Hematopoietic multipotent progenitor cell treated with erythropoietin and hydrocortisone succinate and interleukin-3 and kit ligand, for 17 days (in vitro differentiated cells): ENCODE data around the gene CDC14A.
"Not testable (repeated sequence)": the region's sequence is repeated elsewhere in the genome, so short reads cannot be mapped to it uniquely, and the experiment has no call there.

Experiments used
- DNase-seq: peaks from one replicate; pipeline ENCODE4 v3.0.0-alpha.2; 2015; ENCODE audit warnings: low spot score

CDC14A gene

GRCh38 chr1:100335436-100335835, 16.9 kb upstream of the CDC14A start:
- DNase-seq = no peak

GRCh38 chr1:100337878-100338277, 14.4 kb upstream of the CDC14A start:
- not testable (repeated sequence) for DNase-seq

- DNase-seq = not testable (repeated sequence)
Observed at GRCh38 chr1:100339735-100340134, 12.6 kb upstream of the CDC14A start.

GRCh38 chr1:100340494-100340893, 11.8 kb upstream of the CDC14A start:
- DNase-seq = no peak

DNA sequence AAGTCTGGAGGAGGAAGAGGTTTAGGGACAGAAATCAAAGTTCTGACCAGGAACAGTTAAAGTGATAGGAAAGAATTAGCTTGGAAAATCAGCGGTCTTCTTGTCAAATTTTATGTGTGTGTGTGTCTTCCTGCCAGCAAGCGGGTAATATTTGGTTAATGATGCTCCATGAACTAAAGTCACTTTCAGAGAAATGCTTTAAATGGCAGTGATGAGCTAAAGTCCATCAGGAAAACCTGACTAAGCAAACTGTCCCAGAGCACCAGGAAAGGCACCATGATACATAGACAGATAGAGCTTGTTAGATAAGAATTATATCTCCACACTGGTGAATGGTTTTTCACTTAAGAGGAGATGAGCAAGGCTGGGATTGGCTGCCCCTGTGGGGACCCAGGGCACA, 10.0 kb upstream of the CDC14A start:
- no peak for DNase-seq

GRCh38 chr1:100343897-100344296, 8.4 kb upstream of the CDC14A start:
- no peak for DNase-seq

- no peak for DNase-seq
Observed at GRCh38 chr1:100344774-100345173, 7.5 kb upstream of the CDC14A start.

- DNase-seq = peak; percentile 27
Observed at GRCh38 chr1:100346387-100346786, 5.9 kb upstream of the CDC14A start.

DNA sequence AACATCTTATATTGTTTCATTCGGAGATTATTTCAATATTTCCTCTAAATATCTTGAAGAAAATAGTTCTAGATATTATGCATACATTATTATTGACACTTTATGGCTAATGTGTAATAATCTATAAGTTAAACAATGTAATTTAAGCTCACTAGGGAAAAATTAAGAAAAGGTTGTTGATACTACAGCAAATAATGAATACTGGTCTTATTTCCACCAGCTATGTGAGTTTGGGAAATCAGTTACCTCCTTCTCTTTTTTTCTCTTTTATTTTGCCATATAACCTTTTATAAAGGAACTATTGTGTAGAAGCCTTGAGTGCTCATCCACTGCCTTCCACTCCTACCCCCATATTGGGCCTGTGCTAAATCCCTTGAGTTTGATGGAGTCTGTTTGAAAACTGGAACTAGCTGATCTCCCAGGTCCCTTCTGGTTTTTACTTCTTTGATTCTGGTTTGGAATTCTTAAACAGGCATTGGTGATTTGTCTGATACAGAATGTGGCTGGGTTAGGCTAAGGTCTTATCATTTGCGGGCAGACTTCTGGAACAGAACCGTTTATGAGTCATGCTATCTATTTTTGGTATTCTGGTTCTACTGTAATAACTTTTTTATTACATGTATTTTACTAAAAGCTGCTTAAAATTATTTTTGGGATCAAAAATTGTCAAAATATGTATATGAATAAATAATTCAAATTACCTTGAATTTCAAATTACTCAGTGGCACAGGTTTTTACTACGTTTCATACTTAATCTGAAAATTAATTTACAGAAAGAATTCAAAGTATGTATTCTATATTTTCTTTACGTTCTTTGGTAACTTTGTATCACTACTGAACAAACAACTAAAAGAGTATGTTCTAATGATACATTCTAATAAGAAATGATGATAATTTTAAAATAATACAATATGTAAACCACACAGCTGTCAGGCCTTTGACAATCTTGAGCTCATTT, 5.0 kb upstream of the CDC14A start:
- peak; percentile 76 for DNase-seq

- DNase-seq = peak; percentile 38
Observed at GRCh38 chr1:100348549-100349144, 3.7 kb upstream of the CDC14A start.

DNA sequence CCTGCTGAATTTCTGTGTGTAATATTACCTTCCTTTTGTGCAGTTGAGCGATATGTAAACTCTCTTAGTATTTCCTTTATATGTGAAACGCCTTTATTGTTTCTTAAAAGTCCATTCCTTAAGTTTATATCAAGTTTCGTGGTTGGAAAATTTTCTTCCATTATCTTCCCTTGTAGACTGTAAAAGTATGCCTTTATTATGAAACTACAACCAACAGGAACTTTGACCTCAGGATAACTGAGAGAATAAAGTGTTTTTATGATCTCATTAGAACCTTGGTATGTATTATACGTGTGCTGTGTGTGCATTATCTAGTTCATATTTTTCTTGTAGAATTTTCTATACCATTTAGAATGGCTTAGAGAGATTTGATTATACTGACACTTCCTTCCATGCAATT, 3.1 kb upstream of the CDC14A start:
- no peak for DNase-seq

DNA sequence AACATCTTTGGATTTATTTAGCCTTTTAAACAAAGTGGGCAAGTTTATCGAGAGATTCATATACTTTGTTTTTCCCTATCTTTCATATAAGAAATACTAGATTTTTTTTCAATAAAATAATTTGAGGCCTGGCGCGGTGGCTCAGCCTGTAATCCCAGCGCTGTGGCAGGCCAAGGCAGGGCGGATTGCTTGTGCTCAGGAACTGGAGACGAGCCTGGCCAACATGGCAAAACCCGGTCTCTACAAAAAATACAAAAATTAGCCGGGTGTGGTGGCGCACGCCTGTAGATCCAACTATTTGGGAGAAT, 1.6 kb upstream of the CDC14A start:
- no peak for DNase-seq

DNA sequence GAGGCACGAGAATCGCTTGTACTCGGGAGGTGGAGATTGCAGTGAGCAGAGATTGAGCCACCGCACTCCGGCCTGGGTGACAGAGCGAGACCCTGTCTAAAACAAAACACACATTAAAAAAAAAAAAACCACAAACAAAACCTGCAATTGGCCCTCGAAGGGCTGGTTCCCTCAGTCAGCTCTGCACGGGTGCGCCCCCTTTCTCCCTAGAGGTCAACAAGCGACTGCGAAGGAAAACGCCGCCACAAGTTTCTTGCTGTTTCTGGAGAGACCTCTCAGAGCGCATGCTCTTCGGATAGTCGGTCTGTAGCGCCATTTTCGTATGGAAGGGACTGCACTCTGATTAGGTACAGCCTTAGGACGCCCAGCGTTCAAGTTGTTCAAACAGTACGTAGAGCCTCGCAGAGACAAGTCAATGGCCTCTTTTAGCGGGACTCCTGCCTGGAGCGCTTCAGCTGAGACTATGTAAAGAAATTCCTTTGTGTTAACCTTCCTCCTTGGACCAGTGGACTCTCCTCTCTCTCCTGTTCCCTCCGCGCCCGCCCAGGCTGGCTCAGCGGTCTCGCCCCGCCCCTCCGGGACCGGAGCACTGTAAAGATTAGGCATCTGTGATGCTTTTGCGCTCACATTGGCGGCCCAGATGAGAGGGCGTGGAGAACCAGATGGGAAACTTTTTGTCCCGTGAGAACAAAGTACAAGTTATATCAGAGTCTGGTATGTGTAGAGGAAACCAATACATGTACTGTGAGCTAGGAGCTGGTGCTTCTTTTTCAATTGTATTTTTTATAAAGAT, 1.0 kb upstream of the CDC14A start:
- DNase-seq = peak; percentile 92

- peak; percentile 26 for DNase-seq
Observed at GRCh38 chr1:100353071-100353801, 930 bp downstream of the CDC14A start.

- no peak for DNase-seq
Observed at GRCh38 chr1:100353988-100354387, 1.7 kb downstream of the CDC14A start.

GRCh38 chr1:100354971-100355394, 2.7 kb downstream of the CDC14A start:
- no peak for DNase-seq

DNA sequence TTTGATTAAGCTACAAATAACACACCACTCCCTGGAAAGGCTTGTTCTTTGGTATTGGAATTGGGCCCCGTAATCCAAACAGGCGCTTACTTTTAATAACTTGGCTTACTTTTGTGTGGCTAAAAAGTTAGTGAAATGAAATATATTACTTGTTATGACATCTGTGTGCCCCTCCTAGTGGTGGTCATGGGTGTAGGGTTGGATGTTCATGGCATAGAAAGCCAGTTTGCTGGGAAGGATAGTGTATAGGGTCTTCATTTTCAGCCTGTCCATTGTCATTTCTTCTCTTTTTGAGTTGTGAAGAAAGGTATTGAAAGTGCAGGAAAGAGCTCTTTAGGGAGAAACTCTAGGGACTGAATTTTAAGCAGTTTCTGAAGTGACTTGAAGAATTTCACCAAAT, 5.9 kb downstream of the CDC14A start:
- DNase-seq = peak; percentile 58

GRCh38 chr1:100359139-100359538, 6.8 kb downstream of the CDC14A start:
- DNase-seq = no peak

DNA sequence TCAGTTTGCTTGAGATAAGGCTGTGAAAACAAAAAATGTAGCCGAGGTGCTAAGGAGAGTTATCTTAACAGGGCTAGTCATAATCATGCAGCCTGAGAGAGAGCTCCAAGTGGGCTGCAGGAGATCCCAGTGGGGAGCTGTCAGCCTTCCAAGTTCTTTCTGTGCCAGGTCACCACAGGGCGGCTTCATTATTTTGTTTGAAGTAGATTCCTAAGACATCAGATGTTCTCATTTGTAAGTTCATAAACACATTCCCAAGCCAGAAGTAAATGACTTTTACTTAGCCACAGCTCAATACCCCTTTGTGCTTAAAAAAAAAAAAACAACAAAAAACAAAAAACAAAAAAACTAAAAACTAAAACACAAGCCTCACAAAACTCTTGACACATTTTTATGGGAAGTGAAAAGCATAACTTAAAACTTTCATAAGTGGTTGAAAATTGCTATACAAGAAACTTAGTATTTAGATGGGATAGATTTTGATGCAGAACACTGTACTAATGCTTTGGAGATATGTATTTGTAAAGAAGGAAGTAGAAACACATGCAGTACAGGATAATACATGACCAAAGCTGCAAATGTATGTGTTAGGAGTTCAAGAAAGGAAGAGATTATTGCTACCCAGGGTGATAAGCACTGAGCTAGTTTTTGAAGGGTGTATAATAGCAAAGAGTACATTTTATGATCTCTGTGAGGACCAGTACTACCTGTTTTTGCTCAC, 8.6 kb downstream of the CDC14A start:
- no peak for DNase-seq

DNA sequence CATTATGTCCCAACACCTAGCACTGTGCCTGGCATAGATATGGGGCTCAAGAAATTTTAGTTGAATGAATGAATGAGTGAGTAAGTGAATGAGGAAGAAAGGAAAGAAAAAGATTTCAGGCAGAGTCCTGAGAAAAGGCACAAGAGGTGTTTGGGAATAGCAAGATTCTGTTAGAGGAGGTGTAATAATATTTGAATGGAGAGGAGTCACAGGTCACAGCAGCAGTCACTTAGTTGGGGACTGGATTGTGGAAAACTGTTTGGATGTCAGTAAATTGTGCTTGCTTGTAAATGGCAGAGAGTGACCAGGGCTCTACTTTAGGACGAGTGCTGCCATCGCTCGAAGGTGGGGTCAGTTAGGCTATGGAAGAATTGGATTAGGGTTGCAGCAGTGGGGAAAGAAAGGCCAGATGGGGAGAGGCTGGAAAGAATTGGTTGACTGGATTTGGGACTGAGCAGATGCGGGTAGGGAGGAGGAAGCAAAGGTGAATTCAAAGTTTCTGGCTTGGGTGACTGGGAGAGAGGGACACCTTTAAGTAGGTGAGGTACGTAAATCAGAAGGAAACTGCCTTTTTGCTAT, 9.3 kb downstream of the CDC14A start:
- no peak for DNase-seq
